ENCODE results near the gene ACSF2.
"Not testable (repeated sequence)": the region's sequence is repeated elsewhere in the genome, so short reads cannot be mapped to it uniquely, and the experiment has no call there.

Gene ACSF2

DNA sequence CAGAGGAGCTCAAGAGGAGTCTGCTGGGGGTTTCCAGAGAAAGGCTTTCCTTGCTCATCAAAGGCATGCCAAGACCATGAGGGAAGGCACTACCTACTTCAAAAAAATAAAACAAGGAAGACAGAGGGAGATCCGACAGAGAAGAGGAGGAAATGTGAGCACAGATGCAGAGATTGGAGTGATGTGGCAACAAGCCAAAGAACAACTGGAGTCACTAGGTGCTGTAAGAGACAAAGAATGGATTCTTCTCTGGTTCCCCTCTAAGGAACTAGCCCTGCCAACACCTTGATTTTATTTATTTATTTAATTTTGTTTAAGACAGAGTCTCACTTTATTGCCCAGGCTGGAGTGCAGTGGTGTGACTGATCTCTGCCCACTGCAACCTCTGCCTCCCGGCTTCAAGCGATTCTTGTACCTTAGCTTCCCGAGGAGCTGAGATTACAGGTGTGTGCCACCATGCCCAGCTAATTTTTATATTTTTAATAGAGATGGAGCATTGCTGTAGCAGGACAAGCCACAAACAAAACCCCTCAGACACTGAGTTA lies 13.8 kb upstream of the ACSF2 start:
- DNase-seq: no peak

- DNase-seq: no peak
These were observed 11.2 kb upstream of the ACSF2 start for GRCh38 chr17:50414808-50415207.

GRCh38 chr17:50419577-50419976 lies 6.4 kb upstream of the ACSF2 start:
- not testable (repeated sequence) for DNase-seq

DNA sequence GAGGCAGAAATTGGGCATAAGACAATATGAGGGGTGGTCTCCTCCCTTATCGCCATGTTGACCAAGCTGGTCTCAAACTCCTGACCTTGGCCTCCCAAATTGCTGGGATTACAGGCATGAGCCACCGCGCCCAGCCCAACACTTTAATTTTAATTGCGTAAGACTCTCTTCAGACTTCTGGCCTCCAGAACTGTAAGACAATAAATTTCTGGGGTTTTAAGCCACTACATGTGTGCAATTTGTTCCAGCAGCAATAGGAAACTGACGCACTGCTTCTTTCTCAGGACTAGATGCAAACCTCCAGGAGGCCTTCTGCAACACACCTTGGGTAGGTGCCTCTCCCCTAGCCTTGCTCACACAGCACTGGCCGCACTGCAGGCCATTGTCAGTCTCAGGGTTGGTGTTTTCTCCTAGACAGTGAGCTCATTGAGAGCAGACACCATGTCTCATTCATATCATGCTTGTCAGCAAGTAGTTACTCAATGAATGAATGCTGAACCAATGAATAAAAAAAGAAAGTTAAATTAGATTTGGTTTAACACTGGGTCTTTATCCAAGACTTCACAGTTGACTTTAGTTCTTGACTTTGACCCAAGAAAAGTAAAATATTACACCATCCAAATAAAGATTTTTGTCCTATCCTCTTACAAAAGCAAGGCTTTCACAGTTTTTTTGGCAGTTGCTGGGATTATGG lies 5.5 kb upstream of the ACSF2 start:
- DNase-seq: no peak

- DNase-seq: peak; percentile 6
These were observed 4.5 kb upstream of the ACSF2 start for GRCh38 chr17:50421308-50422051.

DNA sequence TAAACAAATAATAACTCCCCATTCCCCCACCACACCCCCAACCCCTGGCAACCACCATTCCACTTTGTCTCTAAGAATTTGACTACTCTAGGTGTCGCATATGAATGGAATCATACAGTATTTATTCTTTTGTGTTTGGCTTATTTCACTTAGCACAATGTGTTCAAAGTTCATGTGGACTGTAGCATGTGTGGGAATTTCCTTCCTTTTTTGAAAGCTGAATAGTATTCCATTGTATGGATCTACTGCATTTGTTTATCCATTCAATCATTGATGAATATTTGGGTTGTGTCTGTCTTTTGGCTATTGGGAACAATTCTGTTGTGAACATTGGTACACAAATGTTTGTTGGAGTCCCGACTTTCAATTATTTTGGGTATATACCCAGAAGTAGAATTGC lies 3.3 kb upstream of the ACSF2 start:
- no peak for DNase-seq

DNA sequence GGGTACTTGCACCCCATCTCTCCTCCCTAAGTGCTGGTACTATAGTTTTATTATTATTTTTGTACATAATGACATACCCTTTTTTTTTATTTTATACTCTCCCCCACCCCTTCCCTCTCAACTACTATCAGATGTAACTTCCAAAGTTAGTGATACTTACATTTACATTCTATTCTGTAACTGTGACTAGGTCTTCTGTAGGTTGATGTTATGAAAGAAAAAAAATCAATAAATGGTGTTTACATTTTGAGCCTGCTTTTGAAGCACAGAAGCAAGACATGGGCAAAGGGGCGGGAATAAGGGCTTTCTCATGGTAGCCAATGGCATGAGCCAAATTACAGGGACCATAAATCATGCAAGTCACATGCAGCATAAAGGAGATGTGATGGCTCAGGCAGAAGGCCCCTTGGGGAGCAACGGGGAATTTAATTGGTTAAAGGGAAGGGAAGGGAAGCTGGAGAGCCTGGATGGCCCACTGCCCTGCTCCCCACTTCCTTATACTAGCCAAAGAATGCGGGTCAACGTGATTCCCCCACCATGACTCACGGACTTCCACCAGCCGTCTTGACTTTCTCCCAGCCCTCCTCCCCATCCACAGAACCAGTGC lies 2.4 kb upstream of the ACSF2 start:
- DNase-seq: no peak

DNA sequence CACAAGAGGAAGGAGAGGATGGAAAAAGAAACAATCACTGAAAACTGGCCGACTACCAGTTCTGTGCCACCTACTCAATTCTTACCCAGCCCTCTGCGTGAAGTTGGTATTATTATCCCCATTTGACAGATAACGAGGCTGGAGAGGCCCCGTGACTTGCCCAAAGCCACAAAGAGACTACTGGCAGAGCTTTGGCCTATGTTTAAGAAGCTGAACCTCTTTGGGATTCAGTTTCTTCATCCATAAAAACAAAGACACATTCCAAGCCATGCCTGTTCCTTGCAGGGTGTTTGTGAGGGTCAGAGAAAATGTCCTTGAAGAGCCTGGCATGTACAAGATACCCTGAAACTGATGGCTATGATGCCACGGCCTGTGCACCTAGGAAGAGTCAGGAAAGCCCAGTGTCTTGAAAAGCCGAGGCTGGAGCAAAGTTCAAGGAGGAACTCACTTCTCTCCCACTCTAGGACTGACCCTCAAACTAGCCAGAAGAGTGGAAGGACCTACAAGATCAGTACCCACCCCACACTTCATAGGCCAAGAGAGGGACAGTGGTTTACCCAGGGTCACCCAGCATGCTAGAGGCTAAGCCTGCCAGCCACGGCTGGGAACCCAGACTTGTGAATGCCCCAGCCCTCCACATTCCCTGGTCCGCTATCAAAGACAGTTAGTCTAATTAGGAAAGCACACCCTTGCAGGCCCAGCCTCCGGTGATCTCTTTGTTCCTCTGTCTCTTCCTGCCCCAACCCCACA lies 1.6 kb upstream of the ACSF2 start:
- DNase-seq: no peak

DNA sequence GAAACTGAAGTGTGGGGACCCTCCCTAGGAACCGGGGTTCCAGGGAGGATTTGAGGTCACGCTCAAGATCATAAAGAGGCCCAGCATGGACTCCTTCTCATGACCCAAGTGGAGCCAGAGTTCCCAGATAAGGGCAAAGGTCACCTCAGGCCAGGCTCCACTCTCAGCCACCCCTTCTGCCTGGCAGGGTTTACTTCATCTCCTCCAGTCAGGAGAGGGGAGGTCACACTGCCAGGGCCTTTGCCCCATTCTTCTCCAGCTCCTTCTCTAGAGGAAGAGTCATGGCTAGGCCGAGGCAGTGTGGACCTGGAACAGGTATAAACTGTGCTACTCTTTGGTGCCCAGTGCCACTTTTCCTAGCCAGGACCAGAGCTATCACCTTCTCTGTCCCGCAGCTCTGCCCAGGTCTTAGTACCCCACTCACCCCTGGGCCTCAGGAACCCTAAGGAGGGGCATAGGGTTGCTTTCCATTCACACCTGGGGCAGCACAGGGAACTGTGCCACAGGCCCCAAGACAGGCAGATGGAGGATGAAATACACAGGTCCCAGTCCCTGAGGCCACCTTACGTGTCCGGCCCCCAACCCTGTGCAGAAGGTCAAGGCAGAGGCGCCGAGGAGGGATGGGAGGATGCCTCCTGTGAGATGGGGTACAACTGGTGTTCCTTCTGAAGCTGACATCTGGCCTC lies 879 bp upstream of the ACSF2 start:
- no peak for DNase-seq

DNA sequence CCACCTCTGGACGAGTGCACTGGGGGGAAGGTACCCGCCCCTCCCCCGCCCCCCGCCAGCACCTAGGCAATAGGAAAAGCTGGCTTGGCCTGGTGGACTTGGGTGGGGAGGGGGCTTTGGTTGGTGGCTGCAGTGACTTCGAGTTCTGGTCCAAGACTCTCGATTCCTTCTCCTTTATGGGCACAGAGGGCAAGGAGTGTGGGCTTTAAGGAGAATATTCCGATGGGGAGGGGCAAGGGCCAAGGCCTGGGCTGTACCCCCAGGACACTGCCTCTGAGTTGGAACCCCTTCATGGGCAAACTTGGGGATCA lies 409 bp downstream of the ACSF2 start:
- no peak for DNase-seq

GRCh38 chr17:50426814-50427787 lies 1.1 kb downstream of the ACSF2 start:
- DNase-seq: peak; percentile 19

DNA sequence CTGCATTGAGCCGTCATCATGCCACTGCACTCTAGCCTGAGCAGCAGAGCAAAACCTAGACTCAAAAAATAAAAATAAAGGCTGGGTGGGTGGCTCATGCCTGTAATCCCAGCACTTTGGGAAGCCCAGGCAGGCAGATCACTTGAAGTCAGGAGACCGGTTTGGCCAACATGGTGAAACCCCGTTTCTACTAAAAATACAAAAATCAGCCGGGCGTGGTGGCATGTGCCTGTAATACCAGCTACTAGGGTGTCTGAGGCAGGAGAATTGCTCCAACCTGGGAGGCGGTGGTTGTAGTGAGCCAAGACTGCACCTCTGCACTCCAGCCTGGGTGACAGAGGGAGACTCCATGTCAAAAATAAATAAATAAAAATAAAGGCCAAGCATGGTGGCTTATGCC lies 2.1 kb downstream of the ACSF2 start:
- not testable (repeated sequence) for DNase-seq

DNA sequence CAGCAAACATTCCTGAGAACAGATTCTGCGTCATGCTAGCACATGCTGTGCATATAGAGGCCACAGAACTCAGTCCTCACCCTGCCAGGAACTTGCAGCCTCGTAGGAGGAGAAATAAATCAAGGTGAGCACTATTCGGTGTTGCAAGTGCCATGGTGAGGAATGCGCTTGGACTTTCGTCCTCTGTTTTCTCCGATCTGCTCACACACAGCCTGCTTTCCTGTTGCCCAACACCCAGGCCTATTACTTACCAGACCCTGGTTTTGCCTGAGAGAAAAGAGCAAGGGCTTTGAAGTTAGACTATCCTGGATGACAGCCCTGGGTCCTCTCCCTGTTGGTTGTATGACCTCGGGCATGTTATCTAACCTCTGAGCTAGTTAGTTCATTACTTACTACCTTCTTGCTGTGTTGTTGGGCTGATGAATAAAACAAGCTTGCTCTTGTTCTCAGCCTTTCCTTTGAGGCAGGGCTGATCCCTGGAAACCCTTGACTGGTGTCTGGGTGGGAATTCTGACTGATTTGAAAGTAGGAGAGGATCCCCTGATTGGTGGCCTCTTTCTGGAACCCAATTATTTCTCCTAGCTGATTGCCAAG lies 2.9 kb downstream of the ACSF2 start:
- no peak for DNase-seq

- no peak for DNase-seq
These were observed 3.8 kb downstream of the ACSF2 start for GRCh38 chr17:50429793-50430192.

- DNase-seq: no peak
These were observed 5.0 kb downstream of the ACSF2 start for GRCh38 chr17:50430821-50431618.

GRCh38 chr17:50432125-50432762 lies 6.2 kb downstream of the ACSF2 start:
- no peak for DNase-seq

- DNase-seq: no peak
These were observed 11.4 kb downstream of the ACSF2 start for GRCh38 chr17:50437409-50437808.

- no peak for DNase-seq
These were observed 13.0 kb downstream of the ACSF2 start for GRCh38 chr17:50439008-50439407.

DNA sequence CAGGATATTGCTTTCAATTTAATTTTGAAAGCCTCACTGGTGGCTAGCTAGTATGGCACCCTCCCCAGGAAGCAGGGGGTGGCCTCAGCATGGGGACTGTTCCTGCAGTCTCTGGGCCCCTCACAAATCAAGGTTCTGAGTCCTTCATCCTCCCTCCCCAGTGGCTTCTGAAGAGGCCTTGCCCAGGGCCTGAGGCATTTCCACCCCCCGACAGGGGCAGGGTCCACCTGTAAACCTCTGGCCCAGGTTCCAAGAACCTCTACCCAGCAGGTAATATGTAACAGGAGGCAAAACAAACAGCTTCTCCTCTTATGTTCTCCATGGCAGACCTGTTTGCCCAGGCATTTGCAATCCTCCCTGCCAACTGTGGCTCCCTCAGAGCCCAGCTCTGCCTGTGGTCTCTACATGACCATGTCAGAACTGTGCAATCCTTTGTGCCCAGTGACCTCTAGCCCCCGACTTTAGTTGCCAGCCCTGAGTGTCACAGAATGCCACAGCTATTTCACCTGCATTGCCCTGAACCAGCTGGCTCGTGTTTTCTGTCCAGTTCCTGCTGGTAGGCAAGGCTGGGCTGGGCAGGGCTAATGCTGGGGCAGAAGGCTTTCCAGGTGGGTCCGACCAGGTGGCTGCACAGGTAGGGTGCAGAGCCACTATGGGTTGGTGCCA lies 14.3 kb downstream of the ACSF2 start:
- DNase-seq: no peak
